ENCODE measurements around the gene PSD2. TPM values are rescaled to one million over a fixed set of nuclear protein-coding genes. Genes with fewer than 3 reads are reported as not detected.

The PSD2 gene
- total and polyA plus RNA-seq, 2 of the 13 experiments (the other 11 are each of a cell fraction or from before 2014, with no cell fraction given) = 0.07 TPM; not detected in 1

DNA sequence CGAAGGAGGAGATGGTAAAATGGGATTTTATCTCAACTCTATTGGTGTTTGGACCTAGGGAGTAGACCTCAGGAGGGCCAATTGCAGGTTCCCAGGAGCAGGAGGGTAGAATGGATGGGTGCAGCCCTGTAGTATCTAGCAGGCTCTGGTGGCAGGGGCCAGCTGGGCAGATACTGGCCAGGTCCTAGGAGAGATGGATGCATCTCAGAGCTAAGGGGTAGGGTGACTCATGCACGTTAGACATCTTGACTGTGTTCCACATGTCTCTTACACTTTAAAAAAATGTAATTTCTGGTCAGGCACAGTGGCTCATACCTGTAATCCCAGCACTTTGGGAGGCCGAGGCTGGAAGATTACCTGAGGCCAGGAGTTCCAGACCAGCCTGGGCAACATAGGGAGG lies 22.4 kb downstream of the PSD2 start:
- TF ChIP-seq STAT5B (CRISPR knock-in tag; IDR thresholded peaks at IDR 0.05) (no peak), ASH2L (IDR thresholded peaks at IDR 0.05; ENCODE audit: insufficient read length, low read depth, low read length) (no peak), POLR2AphosphoS2 (IDR thresholded peaks at IDR 0.05; ENCODE audit: low read depth, low read length) (no peak), GLI4 (CRISPR knock-in tag; IDR thresholded peaks at IDR 0.05; ENCODE audit: borderline replicate concordance) (no peak), RAD21 (CRISPR knock-in tag; IDR thresholded peaks at IDR 0.05) (no peak), ZNF75D (CRISPR knock-in tag; IDR thresholded peaks at IDR 0.05; ENCODE audit: borderline replicate concordance) (no peak), ZNF296 (CRISPR knock-in tag; conservative IDR thresholded peaks at IDR 0.05) (no peak), ZNF264 (CRISPR knock-in tag; IDR thresholded peaks at IDR 0.05) (no peak)
- Histone ChIP-seq H4K20me1 (ENCODE audit: insufficient read depth, low read length) (no peaks in the 10 kb centered on the region), H3K36me3 (replicated peaks in 1 of 2; ENCODE audit: control insufficient read depth in 1 of 2, insufficient read depth in 2 of 2, low read length in 2 of 2) (no peaks in the 10 kb centered on the region), H3K4me3 (replicated peaks in 1 of 3; ENCODE audit: insufficient read depth in 1 of 3, low read depth in 2 of 3, low read length in 3 of 3) (no peak overlapping the region), H3K27me3 (ENCODE audit: control insufficient read depth in 1 of 2, insufficient read depth in 2 of 2, low read length in 2 of 2) (peaks cover 23 to 42% of the 10 kb centered on the region in 2 experiments; a peak in 4 of 5 replicates), H2AFZ (ENCODE audit: low read length) (no peak overlapping the region), H3K4me1 (ENCODE audit: insufficient read depth, low read length) (peaks cover 9% of the 10 kb centered on the region; the same call in 1 of the 2 replicates), H3K79me2 (ENCODE audit: insufficient read depth, low read length) (no peaks in the 10 kb centered on the region), H3K9me3 (ENCODE audit: low read length) (no peaks in the 10 kb centered on the region), H3K27ac (ENCODE audit: extremely low read length, insufficient read depth, low read length) (no peak overlapping the region), H3K9ac (ENCODE audit: insufficient read depth, low read depth, low read length) (no peak overlapping the region), H3K4me2 (ENCODE audit: low read depth, low read length) (no peak overlapping the region)
- BruUV-seq (replicated peaks) = no TSS peak
- no peak for FAIRE-seq
- ChIA-PET CTCF (ENCODE audit: low intra/inter-chr PET ratio, low total read pairs) (no interaction called here), POLR2A (no interaction called here)
- WGBS (ENCODE audit: low lambda C conversion rate) = 9% methylated on average over 2 of the region's 3 CpGs
- intact Hi-C loops (cut with micrococcal nuclease; ENCODE audit: unreplicated experiment) (no loop called here), in situ Hi-C loops (cut with HindIII; ENCODE audit: extremely low pct_ligation_motif_present, low pct_unique_long_range_greater_than_20kb) (no loop called here)
- no peak for DNase-seq (ENCODE audit: low spot score)
- ATAC-seq = no peak

DNA sequence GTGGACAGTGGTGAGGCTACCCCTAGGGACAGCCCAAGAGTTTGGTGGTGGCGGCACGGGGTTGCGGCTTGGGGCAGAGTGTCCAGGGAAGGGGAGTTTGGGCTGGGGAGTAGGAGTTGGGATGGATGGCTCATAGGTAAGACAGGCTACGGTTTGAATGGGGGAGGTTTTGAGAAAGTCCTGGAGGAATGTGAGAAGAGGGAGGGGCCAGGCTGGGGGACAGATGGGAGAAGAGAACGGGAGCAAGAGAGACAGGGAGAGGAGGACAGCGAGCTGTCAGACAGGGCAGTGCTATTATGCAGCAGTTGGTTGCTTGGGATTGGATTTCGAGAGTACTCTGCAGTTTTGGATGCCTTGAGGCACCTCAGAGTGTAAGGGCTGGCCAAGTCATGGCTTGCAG lies 24.5 kb downstream of the PSD2 start:
- no peak for TF ChIP-seq XRCC5 (optimal IDR thresholded peaks at IDR 0.05; ENCODE audit: low read length)
- TF ChIP-seq ZNF768 (CRISPR knock-in tag; IDR thresholded peaks at IDR 0.05) = no peak
- TF ChIP-seq, protein P1, sequence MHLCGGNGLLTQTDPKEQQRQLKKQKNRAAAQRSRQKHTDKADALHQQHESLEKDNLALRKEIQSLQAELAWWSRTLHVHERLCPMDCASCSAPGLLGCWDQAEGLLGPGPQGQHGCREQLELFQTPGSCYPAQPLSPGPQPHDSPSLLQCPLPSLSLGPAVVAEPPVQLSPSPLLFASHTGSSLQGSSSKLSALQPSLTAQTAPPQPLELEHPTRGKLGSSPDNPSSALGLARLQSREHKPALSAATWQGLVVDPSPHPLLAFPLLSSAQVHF (CRISPR knock-in tag; IDR thresholded peaks at IDR 0.05) = no peak
- TF ChIP-seq ZKSCAN5 (CRISPR knock-in tag; IDR thresholded peaks at IDR 0.05) = no peak
- TF ChIP-seq ZNF549 (CRISPR knock-in tag; IDR thresholded peaks at IDR 0.05) = no peak
- TF ChIP-seq, protein P2, sequence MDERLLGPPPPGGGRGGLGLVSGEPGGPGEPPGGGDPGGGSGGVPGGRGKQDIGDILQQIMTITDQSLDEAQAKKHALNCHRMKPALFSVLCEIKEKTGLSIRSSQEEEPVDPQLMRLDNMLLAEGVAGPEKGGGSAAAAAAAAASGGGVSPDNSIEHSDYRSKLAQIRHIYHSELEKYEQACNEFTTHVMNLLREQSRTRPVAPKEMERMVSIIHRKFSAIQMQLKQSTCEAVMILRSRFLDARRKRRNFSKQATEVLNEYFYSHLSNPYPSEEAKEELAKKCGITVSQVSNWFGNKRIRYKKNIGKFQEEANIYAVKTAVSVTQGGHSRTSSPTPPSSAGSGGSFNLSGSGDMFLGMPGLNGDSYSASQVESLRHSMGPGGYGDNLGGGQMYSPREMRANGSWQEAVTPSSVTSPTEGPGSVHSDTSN (CRISPR knock-in tag; IDR thresholded peaks at IDR 0.05) = no peak
- TF ChIP-seq TCF7 (IDR thresholded peaks at IDR 0.05; ENCODE audit: low read depth) = no peak

More for the DNA sequence above, 24.5 kb downstream of the PSD2 start:
- 45% methylated on average over 7 of the region's 7 CpGs for WGBS (ENCODE audit: low lambda C conversion rate)
- H3K4me2 ChIP-seq (ENCODE audit: low read depth, low read length) = no peak overlapping the region
- intact Hi-C loops (cut with micrococcal nuclease; ENCODE audit: unreplicated experiment) = no loop called here
- peaks cover 9% of the 10 kb centered on the region; the same call in 1 of the 2 replicates for H3K4me1 ChIP-seq (ENCODE audit: insufficient read depth, low read length)
- no peak for ATAC-seq
- CTCF ChIA-PET (ENCODE audit: low intra/inter-chr PET ratio, low total read pairs) = no interaction called here
- in situ Hi-C loops (cut with HindIII; ENCODE audit: extremely low pct_ligation_motif_present, low pct_unique_long_range_greater_than_20kb) = no loop called here
- H3K79me2 ChIP-seq (ENCODE audit: insufficient read depth, low read length) = no peaks in the 10 kb centered on the region
- peaks cover 14 to 27% of the 10 kb centered on the region in 2 experiments; a peak in 4 of 5 replicates for H3K27me3 ChIP-seq (ENCODE audit: control insufficient read depth in 1 of 2, insufficient read depth in 2 of 2, low read length in 2 of 2)
- H3K36me3 ChIP-seq (replicated peaks in 1 of 2; ENCODE audit: control insufficient read depth in 1 of 2, insufficient read depth in 2 of 2, low read length in 2 of 2) = no peaks in the 10 kb centered on the region
- no peak overlapping the region for H2AFZ ChIP-seq (ENCODE audit: low read length)
- POLR2A ChIA-PET = no interaction called here
- DNase-seq (ENCODE audit: low spot score) = no peak
- BruUV-seq (replicated peaks) = no TSS peak
- no peak overlapping the region for H3K9ac ChIP-seq (ENCODE audit: insufficient read depth, low read depth, low read length)
- H3K9me3 ChIP-seq (ENCODE audit: low read length) = no peaks in the 10 kb centered on the region
- no peak overlapping the region for H3K27ac ChIP-seq (ENCODE audit: extremely low read length, insufficient read depth, low read length)
- no peak overlapping the region for H3K4me3 ChIP-seq (replicated peaks in 1 of 3; ENCODE audit: insufficient read depth in 1 of 3, low read depth in 2 of 3, low read length in 3 of 3)
- no peak for FAIRE-seq
- no peaks in the 10 kb centered on the region for H4K20me1 ChIP-seq (ENCODE audit: insufficient read depth, low read length)

All from HepG2 (cell line).